ENCODE data around the gene EFCAB6. TPM values are rescaled to one million over a fixed set of nuclear protein-coding genes. Genes with fewer than 3 reads are reported as not detected.
A peak's percentile ranks its signal among the peaks of the same experiment; 100 is the strongest.

The EFCAB6 gene
- total RNA-seq, 2 experiments from 2014 or later = 0.27 to 0.29 TPM

GRCh38 chr22:43542681-43543521, 269.2 kb downstream of the EFCAB6 start:
- intact Hi-C loops (cut with micrococcal nuclease) = no loop called here

GRCh38 chr22:43541462-43542407, 270.4 kb downstream of the EFCAB6 start:
- Mint-ChIP-seq H3K4me3 (no peak overlapping the region), H3K4me1 (ENCODE audit: low read depth) (no peaks in the 10 kb centered on the region), H3K27ac (no peak overlapping the region), H3K36me3 (no peaks in the 10 kb centered on the region), H3K9me3 (no peaks in the 10 kb centered on the region), H3K27me3 (peaks cover 16% of the 10 kb centered on the region)
- ChIA-PET CTCF (no interaction called here), POLR2A (no interaction called here)
- DNase-seq = no peak
- intact Hi-C loops (cut with micrococcal nuclease) = no loop called here

More at GRCh38 chr22:43542681-43543521, 269.2 kb downstream of the EFCAB6 start:
- H3K4me3 Mint-ChIP-seq = no peak overlapping the region
- H3K36me3 Mint-ChIP-seq = no peaks in the 10 kb centered on the region
- no peak for DNase-seq
- no peaks in the 10 kb centered on the region for H3K4me1 Mint-ChIP-seq (ENCODE audit: low read depth)
- ChIA-PET POLR2A (no interaction called here), CTCF (no interaction called here)
- no peak overlapping the region for H3K27ac Mint-ChIP-seq
- H3K9me3 Mint-ChIP-seq = no peaks in the 10 kb centered on the region
- peaks cover 10% of the 10 kb centered on the region for H3K27me3 Mint-ChIP-seq

- Mint-ChIP-seq H3K36me3 (no peaks in the 10 kb centered on the region), H3K4me1 (ENCODE audit: low read depth) (no peaks in the 10 kb centered on the region), H3K27me3 (peaks cover 16% of the 10 kb centered on the region), H3K4me3 (no peak overlapping the region), H3K27ac (no peak overlapping the region), H3K9me3 (no peaks in the 10 kb centered on the region)
- ChIA-PET POLR2A (no interaction called here), CTCF (no interaction called here)
- DNase-seq = no peak
- intact Hi-C loops (cut with micrococcal nuclease) = no loop called here
Observed at GRCh38 chr22:43541022-43541421, 271.1 kb downstream of the EFCAB6 start.

GRCh38 chr22:43540529-43540923, 271.6 kb downstream of the EFCAB6 start:
- POLR2A ChIA-PET = no interaction called here
- Mint-ChIP-seq H3K27ac (no peak overlapping the region), H3K36me3 (no peaks in the 10 kb centered on the region)

GRCh38 chr22:43539572-43540528, 272.3 kb downstream of the EFCAB6 start:
- Mint-ChIP-seq H3K4me1 (ENCODE audit: low read depth) (no peaks in the 10 kb centered on the region), H3K9me3 (no peaks in the 10 kb centered on the region), H3K27ac (no peak overlapping the region), H3K27me3 (peaks cover 19% of the 10 kb centered on the region), H3K36me3 (no peaks in the 10 kb centered on the region), H3K4me3 (no peak overlapping the region)
- DNase-seq = no peak
- ChIA-PET POLR2A (no interaction called here), CTCF (no interaction called here)
- intact Hi-C loops (cut with micrococcal nuclease) = no loop called here

More at GRCh38 chr22:43540529-43540923, 271.6 kb downstream of the EFCAB6 start:
- peaks cover 16% of the 10 kb centered on the region for H3K27me3 Mint-ChIP-seq
- no peak for DNase-seq
- intact Hi-C loops (cut with micrococcal nuclease) = no loop called here
- no peaks in the 10 kb centered on the region for H3K9me3 Mint-ChIP-seq
- H3K4me3 Mint-ChIP-seq = no peak overlapping the region
- CTCF ChIA-PET = no interaction called here
- H3K4me1 Mint-ChIP-seq (ENCODE audit: low read depth) = no peaks in the 10 kb centered on the region

- Mint-ChIP-seq H3K4me1 (ENCODE audit: low read depth) (no peaks in the 10 kb centered on the region), H3K4me3 (no peak overlapping the region), H3K36me3 (no peaks in the 10 kb centered on the region), H3K27ac (no peak overlapping the region), H3K27me3 (peaks cover 16% of the 10 kb centered on the region), H3K9me3 (no peaks in the 10 kb centered on the region)
- ChIA-PET POLR2A (no interaction called here), CTCF (interaction anchor here (1.0 kb wide), 2 partner anchors 16 to 150 kb away, joined by 3 read pairs; no protein-coding TSS in a partner anchor)
- intact Hi-C loops (cut with micrococcal nuclease) = no loop called here
- no peak for DNase-seq
Observed at GRCh38 chr22:43537019-43537585, 275.0 kb downstream of the EFCAB6 start.

- no peaks in the 10 kb centered on the region for H3K9me3 Mint-ChIP-seq
- no peaks in the 10 kb centered on the region for H3K4me1 Mint-ChIP-seq (ENCODE audit: low read depth)
- CTCF ChIA-PET = no interaction called here
- POLR2A ChIA-PET = no interaction called here
- H3K36me3 Mint-ChIP-seq = no peaks in the 10 kb centered on the region
- peaks cover 11% of the 10 kb centered on the region for H3K27me3 Mint-ChIP-seq
- H3K27ac Mint-ChIP-seq = no peak overlapping the region
- no peak for DNase-seq
- intact Hi-C loops (cut with micrococcal nuclease) = no loop called here
- H3K4me3 Mint-ChIP-seq = no peak overlapping the region
Observed at GRCh38 chr22:43535741-43536140, 276.4 kb downstream of the EFCAB6 start.

GRCh38 chr22:43535336-43535735, 276.8 kb downstream of the EFCAB6 start:
- POLR2A ChIA-PET = no interaction called here
- Mint-ChIP-seq H3K4me3 (no peak overlapping the region), H3K27me3 (peaks cover 11% of the 10 kb centered on the region), H3K4me1 (ENCODE audit: low read depth) (no peaks in the 10 kb centered on the region), H3K36me3 (no peaks in the 10 kb centered on the region), H3K27ac (no peak overlapping the region), H3K9me3 (no peaks in the 10 kb centered on the region)
- no peak for DNase-seq
- intact Hi-C loops (cut with micrococcal nuclease) = no loop called here
- CTCF ChIA-PET = no interaction called here

GRCh38 chr22:43534916-43535315, 277.2 kb downstream of the EFCAB6 start:
- no peaks in the 10 kb centered on the region for H3K36me3 Mint-ChIP-seq
- no peak overlapping the region for H3K27ac Mint-ChIP-seq
- ChIA-PET POLR2A (no interaction called here), CTCF (interaction anchor here (1.3 kb wide), 1 partner anchor 149 kb away, joined by 3 read pairs; no protein-coding TSS in a partner anchor)
- no peak for DNase-seq
- H3K9me3 Mint-ChIP-seq = no peaks in the 10 kb centered on the region
- intact Hi-C loops (cut with micrococcal nuclease) = no loop called here
- H3K27me3 Mint-ChIP-seq = peaks cover 13% of the 10 kb centered on the region
- H3K4me3 Mint-ChIP-seq = no peak overlapping the region
- no peaks in the 10 kb centered on the region for H3K4me1 Mint-ChIP-seq (ENCODE audit: low read depth)

- ChIA-PET POLR2A (no interaction called here), CTCF (interaction anchor here (1.3 kb wide), 1 partner anchor 148 kb away, joined by 3 read pairs; no protein-coding TSS in a partner anchor)
- Mint-ChIP-seq H3K4me3 (no peak overlapping the region), H3K36me3 (no peaks in the 10 kb centered on the region), H3K27ac (peak overlapping the region; percentile 23), H3K4me1 (ENCODE audit: low read depth) (no peaks in the 10 kb centered on the region), H3K27me3 (peaks cover 15% of the 10 kb centered on the region), H3K9me3 (no peaks in the 10 kb centered on the region)
- no peak for DNase-seq
- intact Hi-C loops (cut with micrococcal nuclease) = no loop called here
Observed at GRCh38 chr22:43533656-43534428, 278.3 kb downstream of the EFCAB6 start.

- POLR2A ChIA-PET = no interaction called here
- H3K27me3 Mint-ChIP-seq = peaks cover 15% of the 10 kb centered on the region
- no peaks in the 10 kb centered on the region for H3K4me1 Mint-ChIP-seq (ENCODE audit: low read depth)
- H3K4me3 Mint-ChIP-seq = no peak overlapping the region
- no peaks in the 10 kb centered on the region for H3K36me3 Mint-ChIP-seq
- intact Hi-C loops (cut with micrococcal nuclease) = no loop called here
- DNase-seq = no peak
- CTCF ChIA-PET = no interaction called here
- H3K9me3 Mint-ChIP-seq = no peaks in the 10 kb centered on the region
- H3K27ac Mint-ChIP-seq = no peak overlapping the region
Observed at GRCh38 chr22:43533156-43533530, 279.0 kb downstream of the EFCAB6 start.
